ENCODE measurements around the gene AOC1. TPM values are rescaled to one million over a fixed set of nuclear protein-coding genes. Genes with fewer than 3 reads are reported as not detected.

AOC1 gene
- total RNA-seq, 6 experiments from 2014 or later = not detected

GRCh38 chr7:150879345-150879744, 27.0 kb downstream of the AOC1 start:
- no peak overlapping the region for H3K27ac Mint-ChIP-seq

DNA sequence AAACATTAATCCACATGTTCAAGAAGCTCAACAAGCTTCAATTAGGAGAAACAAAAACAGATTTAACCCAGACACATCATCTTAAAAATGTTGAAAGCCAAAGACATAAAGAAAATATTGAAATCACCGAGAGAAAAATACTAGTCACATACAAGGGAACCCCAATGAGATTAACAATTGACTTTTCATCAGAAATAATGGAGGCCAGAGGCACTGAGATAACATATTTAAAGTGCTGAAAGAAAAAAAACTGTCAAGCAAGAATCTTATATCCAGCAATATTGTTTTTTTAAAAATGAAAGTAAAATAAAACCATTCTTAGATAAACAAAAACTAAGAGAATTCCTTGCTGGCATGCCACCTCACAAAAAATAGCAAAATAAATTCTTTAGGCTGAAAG, 28.9 kb downstream of the AOC1 start:
- Mint-ChIP-seq H3K9me3 (peaks cover 7% of the 10 kb centered on the region), H3K27ac (no peak overlapping the region), H3K27me3 (ENCODE audit: insufficient read depth) (peaks cover 7% of the 10 kb centered on the region), H3K36me3 (ENCODE audit: low read depth) (no peaks in the 10 kb centered on the region), H3K4me3 (no peak overlapping the region), H3K4me1 (ENCODE audit: low read depth) (no peaks in the 10 kb centered on the region)
- no peak for DNase-seq
- TF ChIP-seq, protein P1, sequence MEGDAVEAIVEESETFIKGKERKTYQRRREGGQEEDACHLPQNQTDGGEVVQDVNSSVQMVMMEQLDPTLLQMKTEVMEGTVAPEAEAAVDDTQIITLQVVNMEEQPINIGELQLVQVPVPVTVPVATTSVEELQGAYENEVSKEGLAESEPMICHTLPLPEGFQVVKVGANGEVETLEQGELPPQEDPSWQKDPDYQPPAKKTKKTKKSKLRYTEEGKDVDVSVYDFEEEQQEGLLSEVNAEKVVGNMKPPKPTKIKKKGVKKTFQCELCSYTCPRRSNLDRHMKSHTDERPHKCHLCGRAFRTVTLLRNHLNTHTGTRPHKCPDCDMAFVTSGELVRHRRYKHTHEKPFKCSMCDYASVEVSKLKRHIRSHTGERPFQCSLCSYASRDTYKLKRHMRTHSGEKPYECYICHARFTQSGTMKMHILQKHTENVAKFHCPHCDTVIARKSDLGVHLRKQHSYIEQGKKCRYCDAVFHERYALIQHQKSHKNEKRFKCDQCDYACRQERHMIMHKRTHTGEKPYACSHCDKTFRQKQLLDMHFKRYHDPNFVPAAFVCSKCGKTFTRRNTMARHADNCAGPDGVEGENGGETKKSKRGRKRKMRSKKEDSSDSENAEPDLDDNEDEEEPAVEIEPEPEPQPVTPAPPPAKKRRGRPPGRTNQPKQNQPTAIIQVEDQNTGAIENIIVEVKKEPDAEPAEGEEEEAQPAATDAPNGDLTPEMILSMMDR (IDR thresholded peaks at IDR 0.05) = no peak

More at GRCh38 chr7:150879345-150879744, 27.0 kb downstream of the AOC1 start:
- no peak for DNase-seq
- Mint-ChIP-seq H3K4me3 (no peak overlapping the region), H3K27me3 (ENCODE audit: insufficient read depth) (peaks cover 10% of the 10 kb centered on the region), H3K36me3 (ENCODE audit: low read depth) (no peaks in the 10 kb centered on the region), H3K4me1 (ENCODE audit: low read depth) (no peaks in the 10 kb centered on the region), H3K9me3 (peaks cover 7% of the 10 kb centered on the region)
- TF ChIP-seq, protein P1 (IDR thresholded peaks at IDR 0.05) = no peak

GRCh38 chr7:150890853-150891584, 38.7 kb downstream of the AOC1 start:
- no peak overlapping the region for H3K4me3 Mint-ChIP-seq
- no peaks in the 10 kb centered on the region for H3K4me1 Mint-ChIP-seq (ENCODE audit: low read depth)
- TF ChIP-seq, protein P1 (IDR thresholded peaks at IDR 0.05) = no peak
- DNase-seq = no peak
- H3K36me3 Mint-ChIP-seq (ENCODE audit: low read depth) = no peaks in the 10 kb centered on the region
- peaks cover 6% of the 10 kb centered on the region; the same call in 1 of the 2 replicates for H3K27me3 Mint-ChIP-seq (ENCODE audit: insufficient read depth)
- no peak overlapping the region for H3K27ac Mint-ChIP-seq
- peaks cover 7% of the 10 kb centered on the region for H3K9me3 Mint-ChIP-seq

DNA sequence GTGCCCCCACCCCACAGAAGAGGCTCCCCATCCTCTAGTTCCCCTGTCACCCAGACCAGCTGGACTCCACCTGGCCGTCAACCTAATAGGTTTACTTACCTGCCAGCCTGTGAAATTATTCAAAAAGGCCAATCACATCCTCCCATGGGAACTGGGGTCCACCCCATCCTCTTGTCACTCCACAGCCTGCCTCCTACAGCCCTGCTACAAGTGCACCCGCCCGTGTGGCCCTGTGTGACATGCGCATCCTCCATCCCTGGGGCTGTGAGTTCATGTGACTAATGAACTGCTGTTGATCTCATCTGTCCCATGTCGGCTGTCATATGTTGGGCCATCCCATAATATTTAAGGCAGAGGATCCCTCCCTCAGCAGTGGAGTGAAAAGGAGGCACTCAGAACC, 39.4 kb downstream of the AOC1 start:
- H3K36me3 Mint-ChIP-seq (ENCODE audit: low read depth) = no peaks in the 10 kb centered on the region
- H3K27me3 Mint-ChIP-seq (ENCODE audit: insufficient read depth) = peaks cover 9% of the 10 kb centered on the region
- TF ChIP-seq, protein P1 (IDR thresholded peaks at IDR 0.05) = no peak
- no peaks in the 10 kb centered on the region for H3K4me1 Mint-ChIP-seq (ENCODE audit: low read depth)
- no peak overlapping the region for H3K4me3 Mint-ChIP-seq
- DNase-seq = no peak
- no peak overlapping the region for H3K27ac Mint-ChIP-seq
- H3K9me3 Mint-ChIP-seq = peaks cover 7% of the 10 kb centered on the region

DNA sequence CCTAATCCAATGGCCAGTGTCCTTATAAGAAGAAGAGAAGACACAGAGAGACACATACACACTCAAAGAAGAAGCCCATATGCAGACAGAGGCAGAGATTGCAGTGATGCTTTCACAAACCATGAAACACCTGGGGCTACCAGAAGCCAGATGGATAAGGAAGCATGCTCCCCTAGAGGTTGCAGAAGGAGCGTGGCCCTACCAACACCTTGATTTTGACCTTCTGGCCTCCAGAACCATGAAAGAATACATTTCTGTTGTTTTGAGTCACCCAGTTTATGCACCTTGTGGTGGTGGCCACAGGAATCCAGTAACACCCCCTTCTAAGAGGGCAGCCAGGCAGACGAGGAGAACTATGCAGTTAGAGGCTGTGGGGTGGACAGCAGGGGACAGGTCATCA, 43.5 kb downstream of the AOC1 start:
- TF ChIP-seq, protein P1 (IDR thresholded peaks at IDR 0.05) = no peak
- H3K4me3 Mint-ChIP-seq = no peak overlapping the region
- no peaks in the 10 kb centered on the region for H3K36me3 Mint-ChIP-seq (ENCODE audit: low read depth)
- H3K27ac Mint-ChIP-seq = no peak overlapping the region
- DNase-seq = no peak
- H3K4me1 Mint-ChIP-seq (ENCODE audit: low read depth) = no peaks in the 10 kb centered on the region
- H3K27me3 Mint-ChIP-seq (ENCODE audit: insufficient read depth) = peaks cover 18% of the 10 kb centered on the region
- H3K9me3 Mint-ChIP-seq = peaks cover 7% of the 10 kb centered on the region
